NCI-H774 (cell line): ENCODE measurements around the gene CRYGN.

Source experiments
- DNase-seq: peaks from one replicate; lab custom pipeline; 2025; lab: John Stamatoyannopoulos, UW

The CRYGN gene, protein sequence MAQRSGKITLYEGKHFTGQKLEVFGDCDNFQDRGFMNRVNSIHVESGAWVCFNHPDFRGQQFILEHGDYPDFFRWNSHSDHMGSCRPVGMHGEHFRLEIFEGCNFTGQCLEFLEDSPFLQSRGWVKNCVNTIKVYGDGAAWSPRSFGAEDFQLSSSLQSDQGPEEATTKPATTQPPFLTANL

DNA sequence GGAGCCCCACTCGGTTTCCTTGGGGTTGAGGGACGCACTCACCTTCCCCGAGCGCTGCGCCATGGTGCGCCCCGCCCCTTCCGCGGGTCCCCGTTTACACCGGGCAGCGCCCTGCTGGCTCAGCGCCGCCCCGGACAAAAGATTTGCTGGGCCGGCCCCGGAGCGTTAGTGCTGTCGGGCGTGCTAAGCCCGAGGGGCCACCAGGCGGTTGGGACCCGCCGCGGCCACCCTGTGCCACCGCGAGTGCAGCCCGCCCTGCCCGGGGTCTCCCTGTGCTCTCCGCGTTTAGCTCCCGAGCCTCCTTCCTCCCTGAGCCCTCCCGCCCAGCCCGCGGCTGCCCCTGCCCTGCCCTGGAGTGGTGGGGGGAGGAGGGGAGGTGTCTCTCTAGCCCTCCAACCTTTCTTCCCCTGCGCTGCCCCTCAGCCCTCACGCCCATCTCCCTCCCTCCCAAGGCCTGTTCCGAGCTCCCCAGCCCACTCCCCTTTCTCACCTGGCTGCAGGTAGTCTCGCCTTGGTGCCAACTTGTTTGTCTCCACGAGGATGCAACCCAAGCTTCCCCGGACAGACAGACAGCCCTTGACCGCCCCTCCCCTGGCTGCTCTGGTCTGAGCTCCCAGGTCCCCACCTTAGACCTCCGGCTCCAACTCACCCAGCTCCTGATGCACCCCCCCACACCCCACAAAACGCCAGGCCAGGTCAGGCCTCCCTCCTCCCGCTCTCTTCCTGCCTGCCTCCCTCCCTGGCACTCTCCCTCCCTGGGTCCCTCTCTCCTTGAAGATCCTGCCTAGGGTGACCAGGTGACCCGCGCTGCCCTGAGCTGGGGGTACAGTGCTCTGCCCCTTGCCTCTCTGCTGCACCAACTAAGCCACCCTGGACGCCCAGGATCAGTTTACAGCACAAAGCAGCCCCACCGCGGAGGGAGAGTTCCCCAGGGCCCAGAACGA lies at the start of gene CRYGN:
Gene CRYGN (minus strand): TSS at position 287 of the 944 bp plus-strand sequence. CDS start 224 bp downstream, at position 63.
- DNase-seq: no peak

GRCh38 chr7:151489498-151489897 lies 49.6 kb upstream of the CRYGN start:
- DNase-seq: no peak

- no peak for DNase-seq
Observed at GRCh38 chr7:151488096-151488495, 48.2 kb upstream of the CRYGN start.

GRCh38 chr7:151487228-151487627 lies 47.3 kb upstream of the CRYGN start:
- DNase-seq: no peak

DNA sequence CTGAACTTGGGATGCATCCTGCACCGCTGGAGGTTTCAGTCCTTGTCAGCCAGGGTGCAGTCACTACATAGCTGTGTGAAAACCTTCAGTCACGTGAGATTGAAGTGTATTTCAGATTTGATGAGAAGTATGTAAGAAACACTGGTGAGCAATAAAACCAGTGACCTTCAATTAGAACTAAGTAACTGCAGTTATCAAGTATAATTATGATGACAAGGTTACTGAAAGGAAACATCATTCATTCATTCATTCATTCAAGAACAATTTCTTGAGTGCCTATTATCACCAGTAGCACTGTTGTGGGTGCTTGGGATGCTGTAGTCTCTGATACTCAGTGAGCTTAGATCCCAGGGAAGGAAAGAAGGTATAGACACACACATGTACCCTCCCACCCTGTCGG lies 46.1 kb upstream of the CRYGN start:
- DNase-seq: no peak

GRCh38 chr7:151484971-151485707 lies 45.2 kb upstream of the CRYGN start:
- no peak for DNase-seq

GRCh38 chr7:151483711-151483983 lies 43.7 kb upstream of the CRYGN start:
- DNase-seq: no peak

DNA sequence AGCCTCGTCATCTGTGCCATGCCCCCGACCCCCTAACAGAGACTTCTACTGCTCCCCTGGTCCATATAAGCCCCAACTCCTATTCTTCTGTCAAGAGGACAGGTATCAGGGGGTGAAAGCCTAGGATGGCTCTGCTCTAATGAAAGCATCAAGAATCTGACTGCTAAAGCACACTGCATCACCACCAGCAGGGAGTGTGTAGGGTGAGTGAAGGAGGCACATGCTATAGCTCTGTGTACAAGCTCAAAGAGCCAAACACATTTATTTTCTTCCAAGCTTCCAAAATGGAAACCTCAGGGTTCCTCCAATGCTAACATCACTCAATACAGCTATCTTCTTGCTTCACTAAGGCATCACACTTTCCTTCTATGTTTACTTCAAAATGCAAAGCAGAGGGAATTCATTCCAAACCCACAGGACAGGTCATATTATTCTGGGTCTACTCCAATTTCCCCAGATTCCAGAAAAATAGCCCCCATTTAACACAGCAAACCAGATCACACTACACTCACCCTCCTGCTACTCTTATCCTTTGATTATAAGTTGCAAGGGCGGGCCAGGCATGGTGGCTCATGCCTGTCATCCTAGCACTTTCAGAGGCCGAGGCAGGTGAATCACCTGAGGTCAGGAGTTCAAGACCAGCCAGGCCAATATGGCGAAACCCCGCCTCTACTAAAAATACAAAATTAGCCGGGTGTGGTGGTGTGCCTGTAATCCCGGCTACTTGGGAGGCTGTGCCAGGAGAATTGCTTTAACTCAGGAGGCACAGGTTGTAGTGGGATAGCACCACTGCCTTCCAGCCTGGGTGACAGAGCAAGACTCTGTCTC lies 43.2 kb upstream of the CRYGN start:
- DNase-seq: no peak

DNA sequence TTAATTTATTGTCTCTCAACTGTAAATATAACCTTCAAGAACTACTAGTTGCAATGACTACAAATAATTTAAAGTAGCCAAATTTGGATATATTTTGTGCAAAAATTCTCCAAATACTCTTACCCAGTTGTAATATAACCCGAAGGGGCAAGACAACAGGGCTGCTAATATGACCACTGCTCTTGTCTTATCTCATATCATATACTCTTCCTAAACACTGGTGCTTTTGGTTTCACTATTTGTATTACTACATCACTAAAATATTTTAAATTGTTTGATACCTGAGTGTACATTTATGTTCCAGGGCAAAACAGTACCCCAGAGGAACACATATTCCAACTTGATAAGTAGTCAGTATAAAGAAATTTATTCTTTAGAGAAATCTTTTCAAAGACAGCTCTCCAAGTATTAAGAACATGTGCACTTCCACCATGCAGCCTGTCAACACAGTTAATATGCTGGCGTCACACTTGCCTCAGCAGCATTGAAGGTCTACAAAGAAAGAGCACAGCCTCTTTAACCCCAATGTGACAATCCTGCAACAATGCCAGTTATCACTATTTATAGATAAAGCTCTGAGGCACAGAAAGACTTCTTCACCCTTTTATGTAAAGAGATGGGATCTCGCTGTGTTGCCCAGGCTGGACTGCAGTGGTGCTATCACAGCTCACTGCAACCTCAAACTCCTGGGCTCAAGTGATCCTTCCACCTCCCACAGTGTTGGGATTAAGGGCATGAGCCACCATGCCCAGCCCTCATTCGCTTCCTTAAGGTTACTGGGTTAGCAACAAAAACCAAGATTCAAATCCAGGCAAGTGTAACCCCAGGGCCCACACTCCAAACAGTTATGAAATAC lies 41.9 kb upstream of the CRYGN start:
- DNase-seq: no peak

DNA sequence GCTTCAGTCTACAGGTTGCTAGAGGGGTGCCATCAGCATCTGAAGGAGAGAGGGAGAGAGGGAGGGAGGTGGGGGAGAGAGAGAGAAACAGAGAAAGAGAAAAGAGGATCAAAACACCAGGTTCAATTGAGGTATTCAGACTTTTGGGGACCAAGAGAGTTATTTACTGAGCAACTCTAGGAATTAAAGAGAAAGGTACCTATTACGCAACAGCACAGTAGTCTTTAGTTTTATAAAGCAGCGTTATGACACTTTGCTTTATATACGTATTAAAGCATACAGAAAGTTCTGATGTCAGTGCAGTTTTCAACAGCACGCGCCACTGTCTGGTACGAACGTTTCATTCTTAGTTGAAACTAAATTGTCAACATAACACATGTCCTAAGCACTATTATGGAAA lies 37.9 kb upstream of the CRYGN start:
- no peak for DNase-seq

GRCh38 chr7:151472644-151473380 lies 32.9 kb upstream of the CRYGN start:
- no peak for DNase-seq

GRCh38 chr7:151470711-151471110 lies 30.8 kb upstream of the CRYGN start:
- no peak for DNase-seq

DNA sequence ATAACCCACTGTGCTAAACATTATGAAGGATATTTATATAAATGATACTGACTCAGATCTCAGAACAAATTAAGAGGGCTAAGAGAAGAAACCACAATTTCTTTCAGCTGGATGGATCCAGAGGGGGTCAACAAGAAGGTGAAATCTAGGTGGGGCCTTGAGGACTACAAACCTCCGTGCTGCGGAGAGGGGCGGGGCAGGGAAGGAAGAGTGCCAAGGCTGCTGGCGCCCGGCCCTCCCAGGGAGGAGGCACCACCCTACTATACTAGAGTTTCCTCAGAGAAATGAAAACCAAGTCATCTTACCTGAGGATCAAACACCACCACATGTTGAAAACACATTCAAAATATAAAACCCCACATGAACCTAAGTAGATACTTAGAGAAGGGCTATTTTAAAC lies 29.3 kb upstream of the CRYGN start:
- DNase-seq: no peak

DNA sequence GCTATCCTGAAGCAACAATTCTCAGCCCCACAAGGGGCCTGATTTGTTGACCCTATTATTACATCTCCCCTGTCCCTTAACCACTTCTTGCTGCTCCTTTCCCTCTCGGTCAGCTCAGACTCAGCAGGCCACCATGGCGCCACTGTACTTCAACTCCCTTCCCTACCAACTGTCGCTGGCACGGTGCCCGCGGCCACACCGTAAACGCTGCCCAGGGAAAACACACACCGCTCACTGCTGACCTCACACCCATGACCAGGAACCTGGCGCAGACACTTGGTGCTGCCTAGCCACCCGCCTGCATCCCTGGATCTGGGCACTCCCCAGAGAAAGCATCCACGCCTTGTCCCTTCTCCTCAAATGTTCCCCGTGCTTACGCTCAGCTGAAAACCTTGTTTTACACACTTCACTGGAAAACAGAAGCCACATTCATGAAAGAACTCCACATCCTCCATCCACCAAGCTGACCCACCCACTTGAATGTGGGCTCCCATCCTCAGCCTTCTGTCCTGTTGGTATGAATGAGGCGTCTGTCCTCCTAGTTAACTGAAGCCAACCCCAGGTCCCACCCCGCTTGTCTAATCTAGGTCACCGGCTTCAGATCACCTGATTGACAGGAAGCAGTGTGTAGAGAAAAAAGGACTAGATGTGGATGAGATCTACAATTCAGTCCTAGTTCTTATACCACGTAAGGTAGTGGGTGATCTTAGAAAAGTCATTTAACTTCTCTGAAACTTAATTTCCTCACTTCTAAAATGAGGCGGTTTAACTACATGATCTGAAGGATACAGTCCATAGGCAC lies 28.5 kb upstream of the CRYGN start:
- DNase-seq: no peak

- no peak for DNase-seq
Observed at GRCh38 chr7:151465169-151465568, 25.2 kb upstream of the CRYGN start.

- DNase-seq: no peak
Observed at GRCh38 chr7:151462306-151462779, 22.4 kb upstream of the CRYGN start.

GRCh38 chr7:151461942-151462230 lies 21.9 kb upstream of the CRYGN start:
- DNase-seq: peak; percentile 21

- no peak for DNase-seq
Observed at GRCh38 chr7:151461096-151461941, 21.4 kb upstream of the CRYGN start.

- no peak for DNase-seq
Observed at GRCh38 chr7:151460474-151460855, 20.5 kb upstream of the CRYGN start.
